GM11168 (cell line): Measurements from ENCODE around the gene NAA35.

Experiments used
- in situ Hi-C: fragments of 300-500 bp; cut with MboI; formaldehyde crosslinking; loops from one replicate; pipeline ENCODE4 v1.12.0; 2022; ENCODE audit warnings: low sequenced_read_pairs; ENCODE audit not compliant: unreplicated experiment

Gene NAA35

GRCh38 chr9:86057491-86057890 is 116.5 kb downstream of the NAA35 start:
- in situ Hi-C loops = no loop called here

DNA sequence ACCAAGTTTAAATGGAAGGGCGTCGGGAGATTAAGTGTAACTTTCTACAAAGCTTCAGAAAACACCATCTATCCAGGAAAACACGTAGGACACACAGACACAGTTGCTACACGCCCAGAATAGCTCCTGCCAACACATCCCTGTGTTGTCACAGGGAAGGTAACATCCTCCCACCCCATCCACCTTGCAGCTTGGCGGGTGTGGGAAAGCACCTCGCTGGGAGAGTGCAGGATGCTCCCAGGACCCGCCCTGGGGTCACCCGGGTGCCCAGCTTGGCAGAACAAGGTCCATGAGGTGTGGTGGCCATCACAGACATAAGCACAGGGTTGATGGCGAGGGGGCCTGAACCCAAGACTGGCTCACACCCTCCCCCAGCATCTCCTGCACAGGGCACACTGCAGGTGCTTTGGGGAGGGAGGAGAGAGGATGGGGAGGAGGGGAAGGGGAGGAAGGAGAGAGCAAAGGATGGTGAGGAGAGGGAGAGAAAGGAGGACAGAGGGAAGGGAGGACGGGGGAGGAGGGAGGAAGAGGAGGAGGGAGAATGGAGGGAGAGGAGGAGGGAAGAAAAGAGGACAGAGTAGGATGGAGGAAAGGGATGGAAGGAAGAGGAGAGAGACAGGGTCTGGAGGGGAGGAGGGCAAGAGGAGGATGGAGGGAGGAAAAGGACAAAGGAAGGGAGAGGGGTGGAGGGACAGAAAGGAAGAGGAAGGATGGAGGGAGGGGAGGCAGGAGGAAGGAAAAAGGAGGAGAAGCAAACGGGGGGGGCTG is 121.2 kb downstream of the NAA35 start:
- in situ Hi-C loops = no loop called here

DNA sequence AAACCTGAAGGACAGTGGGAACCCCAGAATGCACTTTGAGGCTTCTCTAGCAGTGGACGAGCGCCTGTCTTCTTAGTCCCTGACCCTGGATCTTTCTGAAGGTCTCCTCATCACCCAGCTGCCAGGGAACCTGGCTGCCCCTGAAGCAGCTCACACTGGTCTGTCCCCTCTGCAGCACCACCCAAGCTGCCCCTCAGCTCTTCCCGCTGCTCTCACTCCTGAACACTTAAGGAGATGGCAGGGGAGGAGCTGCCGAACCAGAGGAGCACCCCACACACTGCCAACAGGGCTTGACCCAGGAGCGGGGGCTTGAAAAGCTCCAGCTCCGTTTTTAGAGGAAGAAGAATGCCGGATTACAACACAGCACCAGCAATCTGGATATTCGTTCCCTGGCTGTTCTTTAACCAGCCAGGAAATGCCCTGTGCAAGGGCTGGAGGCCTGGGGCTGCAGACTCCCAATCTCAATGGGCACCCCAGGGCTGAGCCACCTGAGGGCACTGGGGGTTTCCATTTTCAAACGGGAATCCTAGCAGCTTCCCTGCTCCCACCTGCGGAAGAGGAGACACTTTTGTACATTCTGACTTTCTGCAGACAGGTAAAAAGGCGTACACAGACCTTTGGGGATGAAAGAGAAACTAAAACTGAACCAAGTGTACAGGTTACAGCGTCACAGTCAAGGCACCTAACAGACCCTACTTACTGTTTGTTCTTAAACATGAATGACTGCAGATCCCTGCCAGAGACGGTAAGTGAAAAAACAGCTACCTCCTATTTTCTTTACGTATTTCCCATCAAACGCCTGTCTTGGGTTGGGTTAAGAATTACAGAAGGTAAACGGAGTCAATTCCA is 122.1 kb downstream of the NAA35 start:
- in situ Hi-C loops = no loop called here

GRCh38 chr9:86064220-86064619 is 123.3 kb downstream of the NAA35 start:
- in situ Hi-C loops = no loop called here

- in situ Hi-C loops = no loop called here
Observed at GRCh38 chr9:86069206-86069869, 128.4 kb downstream of the NAA35 start.
